SK-N-SH (cell line): ENCODE data around the gene RYR3. TPM values are rescaled to one million over a fixed set of nuclear protein-coding genes. Genes with fewer than 3 reads are reported as not detected.

Source experiments
- CTCF ChIA-PET: fragments of 300-600, 350-600 bp; formaldehyde crosslinking; extraction: SDS; loops from one replicate; lab custom pipeline; 2021; lab: Yijun Ruan, JAX
- POLR2A ChIA-PET: fragments of 350-600 bp; sonication (Branson Sonifier 250); formaldehyde crosslinking; extraction: SDS; loops from one replicate; lab custom pipeline; 2020; ENCODE audit warnings: antibody characterized with exemption, inconsistent platforms; lab: Yijun Ruan, JAX
- DNase-seq: peaks from one replicate; pipeline ENCODE4 v3.0.0; 2012
- H2AFZ ChIP-seq: fragments of 200-600 bp; sonication (generic); 2 replicates; pipeline ENCODE4 v1.8.1; 2016; ENCODE audit warnings: antibody characterized with exemption, mild to moderate bottlenecking, low read depth
- H3F3A ChIP-seq: fragments of 200-600 bp; sonication (generic); replicated peaks from 2 replicates; pipeline ENCODE3; 2016; ENCODE audit warnings: antibody characterized with exemption, mild to moderate bottlenecking; ENCODE audit not compliant: insufficient read depth
- H3K27ac ChIP-seq, 2 experiments: fragments of 200-500 bp in 1 of 2; fragments of 200-600 bp in 1 of 2; sonication (Bioruptor generic) in 1 of 2; sonication (generic), shearing (Covaris generic) in 1 of 2; 2 replicates each; pipeline versions ENCODE4 v1.5.1 to v1.6.1; 2014 to 2016; ENCODE audit warnings: low read depth in 2 of 2, inconsistent platforms in 1 of 2, low read length in 1 of 2, mild to moderate bottlenecking in 1 of 2, mixed read lengths in 1 of 2
- H3K27me3 ChIP-seq: fragments of 200-600 bp; sonication (generic), shearing (Covaris generic); 2 replicates; pipeline ENCODE4 v1.6.1; 2016; ENCODE audit warnings: mixed run types; ENCODE audit not compliant: insufficient read depth
- H3K36me3 ChIP-seq, 2 experiments: fragments of 200-500 bp in 1 of 2; fragments of 200-600 bp in 1 of 2; sonication (Bioruptor generic) in 1 of 2; sonication (generic) in 1 of 2; replicated peaks in 1 of 2; 2 replicates each; pipeline versions ENCODE3 to v1.5.1; 2014 to 2016; ENCODE audit warnings: low read length in 1 of 2, mild to moderate bottlenecking in 1 of 2; ENCODE audit not compliant: insufficient read depth in 2 of 2, control insufficient read depth in 1 of 2
- H3K4me1 ChIP-seq, 2 experiments: fragments of 200-500 bp in 1 of 2; fragments of 200-600 bp in 1 of 2; sonication (Bioruptor generic) in 1 of 2; sonication (generic), shearing (Covaris generic) in 1 of 2; 2 replicates each; pipeline versions ENCODE4 v1.5.1 to v1.6.1; 2014 to 2016; ENCODE audit warnings: low read depth in 1 of 2, low read length in 1 of 2, mixed run types in 1 of 2; ENCODE audit not compliant: insufficient read depth in 2 of 2, control insufficient read depth in 1 of 2
- H3K4me2 ChIP-seq: fragments of 200-600 bp; sonication (generic), shearing (Covaris generic); 2 replicates; pipeline ENCODE4 v1.6.1; 2017; ENCODE audit warnings: mixed run types
- H3K4me3 ChIP-seq, 2 experiments: fragments of 200-500 bp in 1 of 2; fragments of 200-600 bp in 1 of 2; sonication (Bioruptor generic) in 1 of 2; sonication (generic), shearing (Covaris generic) in 1 of 2; 2 replicates each; pipeline versions ENCODE4 v1.5.1 to v1.8.1; 2014 to 2016; ENCODE audit warnings: low read depth in 2 of 2, inconsistent platforms in 1 of 2, low read length in 1 of 2, mild to moderate bottlenecking in 1 of 2, mixed read lengths in 1 of 2, moderate library complexity in 1 of 2
- H3K79me2 ChIP-seq: fragments of 200-600 bp; sonication (generic); 2 replicates; pipeline ENCODE4 v1.8.1; 2017; ENCODE audit warnings: mild to moderate bottlenecking; ENCODE audit not compliant: insufficient read depth
- H3K9ac ChIP-seq: fragments of 200-600 bp; sonication (generic); 2 replicates; pipeline ENCODE4 v1.6.1; 2017; ENCODE audit warnings: mixed run types
- H3K9me2 ChIP-seq: fragments of 200-600 bp; sonication (generic); 2 replicates; pipeline ENCODE4 v1.6.1; 2017; ENCODE audit warnings: mixed run types
- H3K9me3 ChIP-seq: fragments of 200-600 bp; sonication (generic); 2 replicates; pipeline ENCODE4 v1.6.1; 2017; ENCODE audit warnings: mixed run types, mild to moderate bottlenecking, moderate library complexity
- H4K20me1 ChIP-seq: fragments of 200-600 bp; sonication (generic); 2 replicates; pipeline ENCODE4 v1.6.1; 2017; ENCODE audit warnings: mild to moderate bottlenecking, mixed run types; ENCODE audit not compliant: insufficient read depth
- CTCF ChIP-seq: fragments of 200-600 bp; sonication (generic); IDR thresholded peaks from 2 replicates; pipeline ENCODE4 v1.6.1; 2017; ENCODE audit warnings: antibody characterized with exemption, mild to moderate bottlenecking, moderate library complexity
- EP300 ChIP-seq, 2 experiments: IDR thresholded peaks; 2 replicates each; pipeline versions ENCODE4 v1.4.0 to v1.6.1; 2012; ENCODE audit warnings: borderline replicate concordance in 1 of 2, low read depth in 1 of 2, low read length in 1 of 2
- FOXJ3 ChIP-seq: sonication (generic); formaldehyde crosslinking; IDR thresholded peaks from 2 replicates; pipeline ENCODE4 v1.5.1; 2020; ENCODE audit warnings: mild to moderate bottlenecking, missing genetic modification reagents
- GATA2 ChIP-seq: sonication (generic); formaldehyde crosslinking; IDR thresholded peaks from 2 replicates; pipeline ENCODE4 v1.5.0; 2020; ENCODE audit warnings: mild to moderate bottlenecking, missing genetic modification reagents
- IRF3 ChIP-seq: fragments of 150-350 bp; IDR thresholded peaks from 2 replicates; pipeline ENCODE4 v1.6.1; 2016; ENCODE audit warnings: mild to moderate bottlenecking, low read depth, low read length
- JUND ChIP-seq: IDR thresholded peaks from 2 replicates; pipeline ENCODE4 v1.4.0; 2012
- MAX ChIP-seq: IDR thresholded peaks from 2 replicates; pipeline ENCODE4 v1.4.0; 2012; ENCODE audit warnings: low read depth
- MXI1 ChIP-seq: IDR thresholded peaks from 2 replicates; pipeline ENCODE4 v1.6.1; 2012; ENCODE audit warnings: mild to moderate bottlenecking, low read depth, low read length, improper control_type of control experiment
- NFIC ChIP-seq: IDR thresholded peaks from 2 replicates; pipeline ENCODE4 v1.4.0; 2012; ENCODE audit warnings: borderline replicate concordance
- NRF1 ChIP-seq: IDR thresholded peaks from 2 replicates; pipeline ENCODE4 v1.6.1; 2012; ENCODE audit warnings: low read depth, mild to moderate bottlenecking, low read length
- POLR2AphosphoS5 ChIP-seq: IDR thresholded peaks from 2 replicates; pipeline ENCODE4 v1.6.1; 2012; ENCODE audit warnings: low read depth, low read length
- RCOR1 ChIP-seq: fragments of 150-350 bp; IDR thresholded peaks from 2 replicates; pipeline ENCODE4 v1.6.1; 2017; ENCODE audit warnings: antibody characterized with exemption, low read length
- REST ChIP-seq: IDR thresholded peaks from 2 replicates; pipeline ENCODE4 v1.6.1; 2012; ENCODE audit warnings: mild to moderate bottlenecking, low read depth, low read length, moderate library complexity
- RFX5 ChIP-seq: IDR thresholded peaks from 2 replicates; pipeline ENCODE4 v1.6.1; 2012; ENCODE audit warnings: mild to moderate bottlenecking, improper control_type of control experiment, low read length
- SMC3 ChIP-seq: IDR thresholded peaks from 2 replicates; pipeline ENCODE4 v1.6.1; 2012; ENCODE audit warnings: low read depth, low read length, improper control_type of control experiment
- TAF1 ChIP-seq: IDR thresholded peaks from 2 replicates; pipeline ENCODE4 v1.6.1; 2012; ENCODE audit warnings: low read depth, mild to moderate bottlenecking, low read length, moderate library complexity, borderline replicate concordance
- TCF12 ChIP-seq: IDR thresholded peaks from 2 replicates; pipeline ENCODE4 v1.4.0; 2012
- USF2 ChIP-seq: fragments of 150-350 bp; IDR thresholded peaks from 2 replicates; pipeline ENCODE4 v1.6.1; 2017; ENCODE audit warnings: antibody characterized with exemption, low read length, low read depth, borderline replicate concordance
- YY1 ChIP-seq: IDR thresholded peaks from 2 replicates; pipeline ENCODE4 v1.4.0; 2012; ENCODE audit warnings: low read depth, mild to moderate bottlenecking
- WGBS: methylation state at CpG from one replicate; pipeline ENCODE4 v1.1.6; 2017; ENCODE audit warnings: low lambda C conversion rate; 5-methylcytosine and 5-hydroxymethylcytosine counted together
- polyA plus RNA-seq, 3 experiments: library from polyadenylated mRNA; depleted of rRNA; stranded (reverse); fragments of >200 nt; gene quantifications; 2 replicates each; pipeline ENCODE4 v1.2.3, GENCODE V29; 2012

Gene RYR3
- polyA plus RNA-seq, 1 of the 3 experiments (the other 2 are of a cell fraction): 0.02 TPM

- TF ChIP-seq USF2: no peak
- no peak for TF ChIP-seq JUND
- TF ChIP-seq NRF1: no peak
- no peak for TF ChIP-seq YY1
Measured at GRCh38 chr15:33706173-33706572, 395.4 kb downstream of the RYR3 start (continued).

- H3K9me2 ChIP-seq: no peaks in the 10 kb centered on the region
- no peaks in the 10 kb centered on the region for H3K9me3 ChIP-seq
- H3K27ac ChIP-seq: no peak overlapping the region
- no peaks in the 10 kb centered on the region for H3K4me1 ChIP-seq
- H3K36me3 ChIP-seq: no peaks in the 10 kb centered on the region
- H3K79me2 ChIP-seq: no peaks in the 10 kb centered on the region
- H3F3A ChIP-seq: no peaks in the 10 kb centered on the region
- TF ChIP-seq MAX (no peak), USF2 (no peak), POLR2AphosphoS5 (no peak), TAF1 (no peak)
- H2AFZ ChIP-seq: no peak overlapping the region
- H3K4me2 ChIP-seq: no peak overlapping the region
- no peak for DNase-seq
- CTCF ChIA-PET: interaction anchor here (1.1 to 6.0 kb wide), 3 partner anchors 10 to 624 kb away, joined by 3 to 37 read pairs (median 5); no protein-coding TSS in a partner anchor
- no peaks in the 10 kb centered on the region for H3K27me3 ChIP-seq
- H3K9ac ChIP-seq: no peak overlapping the region
- H4K20me1 ChIP-seq: no peaks in the 10 kb centered on the region
- POLR2A ChIA-PET: no interaction called here
- H3K4me3 ChIP-seq: no peak overlapping the region
Measured at GRCh38 chr15:33710748-33711147, 400.0 kb downstream of the RYR3 start.

GRCh38 chr15:33716025-33716424 is 405.3 kb downstream of the RYR3 start:
- no peaks in the 10 kb centered on the region for H3K79me2 ChIP-seq
- CTCF ChIA-PET: interaction anchor here (1.0 to 6.0 kb wide), 2 partner anchors 16 to 487 kb away, joined by 3 to 37 read pairs; no protein-coding TSS in a partner anchor
- 53% methylated on average over 5 of the region's 5 CpGs for WGBS
- TF ChIP-seq RCOR1: no peak
- no peak for TF ChIP-seq RFX5
- TF ChIP-seq MXI1: no peak
- TF ChIP-seq TCF12: no peak
- TF ChIP-seq GATA2: no peak
- TF ChIP-seq CTCF: no peak
- no peak for TF ChIP-seq NFIC
- TF ChIP-seq REST: no peak
- TF ChIP-seq POLR2AphosphoS5: no peak
- no peak for TF ChIP-seq SMC3
- no peak for TF ChIP-seq IRF3
- TF ChIP-seq FOXJ3 (CRISPR knock-in tag): no peak
- TF ChIP-seq EP300 (IDR thresholded peaks at IDR 0.05; ENCODE audit: borderline replicate concordance in 1 of 2, low read depth in 1 of 2, low read length in 1 of 2): no peak

More at GRCh38 chr15:33716025-33716424, 405.3 kb downstream of the RYR3 start:
- Histone ChIP-seq H3F3A (no peaks in the 10 kb centered on the region), H3K9me2 (no peaks in the 10 kb centered on the region), H3K27ac (no peak overlapping the region), H4K20me1 (no peaks in the 10 kb centered on the region), H3K4me1 (0 out of 4 replicates have a peak, but pooled peaks cover 0 to under 1% of the 10 kb centered on the region in 2 experiments), H3K9me3 (no peaks in the 10 kb centered on the region), H2AFZ (no peak overlapping the region), H3K4me2 (no peak overlapping the region), H3K4me3 (no peak overlapping the region), H3K9ac (no peak overlapping the region), H3K36me3 (no peaks in the 10 kb centered on the region), H3K27me3 (no peaks in the 10 kb centered on the region)
- POLR2A ChIA-PET: no interaction called here
- DNase-seq: no peak
